Neural crest cell (in vitro differentiated cells): ENCODE data around the gene ALCAM. TPM values are rescaled to one million over a fixed set of nuclear protein-coding genes. Genes with fewer than 3 reads are reported as not detected.

Experiments used
- DNase-seq: peaks from one replicate; pipeline ENCODE4 v3.0.0; 2021; ENCODE audit warnings: low read depth, mixed read lengths, low spot score
- H3K27ac Mint-ChIP-seq: one replicate; pipeline ENCODE4 v1.8.0; 2021; ENCODE audit warnings: mild to moderate bottlenecking, mixed read lengths; ENCODE audit not compliant: unreplicated experiment
- H3K27me3 Mint-ChIP-seq: 2 replicates; pipeline ENCODE4 v1.8.0; 2021; ENCODE audit warnings: low read depth, mild to moderate bottlenecking, mixed read lengths
- H3K36me3 Mint-ChIP-seq: 2 replicates; pipeline ENCODE4 v1.8.0; 2021; ENCODE audit warnings: low read depth, mild to moderate bottlenecking, mixed read lengths
- H3K4me1 Mint-ChIP-seq: 2 replicates; pipeline ENCODE4 v1.8.0; 2021; ENCODE audit warnings: mixed read lengths
- H3K4me3 Mint-ChIP-seq: one replicate; pipeline ENCODE4 v1.8.0; 2021; ENCODE audit warnings: mild to moderate bottlenecking, mixed read lengths
- H3K9me3 Mint-ChIP-seq: 2 replicates; pipeline ENCODE4 v1.8.0; 2021; ENCODE audit warnings: mixed read lengths
- total RNA-seq: library from RNA; stranded (reverse); gene quantifications from 2 replicates; pipeline ENCODE4 v1.2.1, GENCODE V29; 2021
- TF ChIP-seq, protein P1 (sequence below): fragments of 200-600 bp; sonication (generic); conservative IDR thresholded peaks from 2 replicates; pipeline ENCODE4 v1.5.0; 2021; ENCODE audit warnings: antibody characterized with exemption, mild to moderate bottlenecking

Gene ALCAM
- total RNA-seq, 1 donor from 2014 or later, result 8.7 TPM

DNA sequence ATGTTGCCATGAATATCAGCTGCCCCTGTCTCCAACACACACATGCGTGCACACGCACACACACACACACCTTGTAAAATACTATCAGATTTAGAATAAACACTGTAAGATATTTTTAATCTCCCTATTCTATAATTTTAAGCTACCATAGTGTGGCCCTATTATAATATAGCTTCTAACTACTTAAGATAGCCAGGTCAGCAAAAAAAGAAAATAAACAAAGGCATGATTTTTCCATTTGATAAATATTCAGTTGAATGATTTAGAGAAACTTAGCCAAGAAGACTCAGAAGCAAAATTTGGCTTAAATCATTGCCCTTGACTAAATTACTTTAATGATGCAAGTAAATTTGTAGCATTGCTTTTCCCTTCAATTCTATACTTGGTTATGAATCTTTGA is 162.2 kb downstream of the ALCAM start:
- H3K4me3 Mint-ChIP-seq, result no peak overlapping the region
- no peaks in the 10 kb centered on the region for H3K36me3 Mint-ChIP-seq
- H3K9me3 Mint-ChIP-seq, result no peaks in the 10 kb centered on the region
- no peak overlapping the region for H3K27ac Mint-ChIP-seq
- TF ChIP-seq, protein P1, sequence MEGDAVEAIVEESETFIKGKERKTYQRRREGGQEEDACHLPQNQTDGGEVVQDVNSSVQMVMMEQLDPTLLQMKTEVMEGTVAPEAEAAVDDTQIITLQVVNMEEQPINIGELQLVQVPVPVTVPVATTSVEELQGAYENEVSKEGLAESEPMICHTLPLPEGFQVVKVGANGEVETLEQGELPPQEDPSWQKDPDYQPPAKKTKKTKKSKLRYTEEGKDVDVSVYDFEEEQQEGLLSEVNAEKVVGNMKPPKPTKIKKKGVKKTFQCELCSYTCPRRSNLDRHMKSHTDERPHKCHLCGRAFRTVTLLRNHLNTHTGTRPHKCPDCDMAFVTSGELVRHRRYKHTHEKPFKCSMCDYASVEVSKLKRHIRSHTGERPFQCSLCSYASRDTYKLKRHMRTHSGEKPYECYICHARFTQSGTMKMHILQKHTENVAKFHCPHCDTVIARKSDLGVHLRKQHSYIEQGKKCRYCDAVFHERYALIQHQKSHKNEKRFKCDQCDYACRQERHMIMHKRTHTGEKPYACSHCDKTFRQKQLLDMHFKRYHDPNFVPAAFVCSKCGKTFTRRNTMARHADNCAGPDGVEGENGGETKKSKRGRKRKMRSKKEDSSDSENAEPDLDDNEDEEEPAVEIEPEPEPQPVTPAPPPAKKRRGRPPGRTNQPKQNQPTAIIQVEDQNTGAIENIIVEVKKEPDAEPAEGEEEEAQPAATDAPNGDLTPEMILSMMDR, result no peak
- peaks cover 27% of the 10 kb centered on the region for H3K4me1 Mint-ChIP-seq
- no peak for DNase-seq
- H3K27me3 Mint-ChIP-seq, result no peaks in the 10 kb centered on the region

DNA sequence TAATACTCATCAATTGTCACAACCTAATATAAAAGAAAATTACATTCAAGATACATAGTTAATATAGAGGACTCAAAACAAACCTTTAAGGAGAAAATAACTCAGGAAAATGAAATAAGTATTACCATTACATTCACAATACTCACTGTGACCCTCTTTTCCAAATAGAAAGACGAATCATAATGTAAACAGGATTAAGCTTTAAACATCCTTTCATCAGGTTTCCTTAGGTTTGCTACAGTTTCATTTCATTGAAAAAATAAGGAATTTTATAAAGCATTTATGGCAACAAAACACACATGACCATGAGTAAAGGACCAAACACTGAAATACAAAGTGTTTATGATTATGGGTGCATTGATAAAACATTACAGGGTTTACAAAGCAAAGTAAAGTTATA is 162.7 kb downstream of the ALCAM start:
- Mint-ChIP-seq H3K9me3 (no peaks in the 10 kb centered on the region), H3K4me1 (peaks cover 27% of the 10 kb centered on the region), H3K36me3 (no peaks in the 10 kb centered on the region), H3K27me3 (no peaks in the 10 kb centered on the region), H3K27ac (no peak overlapping the region), H3K4me3 (no peak overlapping the region)
- no peak for DNase-seq
- TF ChIP-seq, protein P1, result no peak

DNA sequence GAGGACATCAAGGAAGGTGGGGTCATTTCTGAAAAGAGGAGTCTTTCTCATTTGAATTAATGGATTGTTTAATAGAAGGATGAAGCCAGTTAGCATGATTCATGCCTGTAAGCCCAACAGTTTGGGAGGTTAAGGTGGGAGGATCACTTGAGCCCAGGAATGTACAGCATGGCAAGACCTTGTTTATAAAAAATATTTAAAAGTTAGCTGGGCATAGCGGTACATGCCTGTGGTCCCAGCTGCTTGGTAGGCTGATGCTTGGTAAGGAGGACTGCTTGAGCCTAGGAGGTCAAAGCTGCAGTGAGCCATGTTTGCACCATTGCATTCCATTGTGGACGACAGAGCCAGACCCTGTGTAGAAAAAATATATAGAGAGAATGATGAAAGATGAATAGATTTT is 165.5 kb downstream of the ALCAM start:
- Mint-ChIP-seq H3K4me1 (peaks cover 2% of the 10 kb centered on the region), H3K4me3 (no peak overlapping the region), H3K27me3 (no peaks in the 10 kb centered on the region), H3K36me3 (no peaks in the 10 kb centered on the region), H3K9me3 (no peaks in the 10 kb centered on the region), H3K27ac (no peak overlapping the region)
- TF ChIP-seq, protein P1, result no peak
- DNase-seq, result no peak

- Mint-ChIP-seq H3K9me3 (no peaks in the 10 kb centered on the region), H3K4me1 (peaks cover 5% of the 10 kb centered on the region), H3K36me3 (no peaks in the 10 kb centered on the region), H3K27ac (no peak overlapping the region), H3K27me3 (no peaks in the 10 kb centered on the region), H3K4me3 (no peak overlapping the region)
- no peak for DNase-seq
- TF ChIP-seq, protein P1, result no peak
Measured at GRCh38 chr3:105533960-105534359, 167.3 kb downstream of the ALCAM start.

- H3K27ac Mint-ChIP-seq, result no peak overlapping the region
- H3K4me3 Mint-ChIP-seq, result no peak overlapping the region
- no peak for DNase-seq
- no peaks in the 10 kb centered on the region for H3K9me3 Mint-ChIP-seq
- TF ChIP-seq, protein P1, result no peak
- no peaks in the 10 kb centered on the region for H3K36me3 Mint-ChIP-seq
- H3K4me1 Mint-ChIP-seq, result peaks cover 5% of the 10 kb centered on the region
- H3K27me3 Mint-ChIP-seq, result no peaks in the 10 kb centered on the region
Measured at GRCh38 chr3:105534491-105534890, 167.8 kb downstream of the ALCAM start.
